ENCODE data around the gene KRTAP19-4. TPM values are rescaled to one million over a fixed set of nuclear protein-coding genes. Genes with fewer than 3 reads are reported as not detected.

The KRTAP19-4 gene
- total RNA-seq, 1 donor: not detected

Small RNAs within 50 kb of the gene (small RNA-seq; reads per million reads assigned to genes)
- gene AP000567.1: not detected
- not detected for gene KRTAP19-10P
- not detected for gene KRTAP19-11P
- not detected for gene KRTAP19-9P

Other genes with a start within 250 kb of the KRTAP19-4 start
- gene KRTAP24-1, start 214.2 kb downstream of the KRTAP19-4 start, total RNA-seq: not detected
- not detected for gene KRTAP25-1, start 207.7 kb downstream of the KRTAP19-4 start, total RNA-seq
- gene KRTAP26-1, start 176.8 kb downstream of the KRTAP19-4 start, total RNA-seq: not detected
- not detected for gene KRTAP27-1, start 159.5 kb downstream of the KRTAP19-4 start, total RNA-seq
- not detected for gene KRTAP23-1, start 148.6 kb downstream of the KRTAP19-4 start, total RNA-seq
- gene KRTAP13-2, start 124.9 kb downstream of the KRTAP19-4 start, total RNA-seq: not detected
- 0.27 TPM for gene KRTAP13-1, start 101.1 kb downstream of the KRTAP19-4 start, total RNA-seq
- gene KRTAP13-3, start 71.2 kb downstream of the KRTAP19-4 start, total RNA-seq: not detected
- not detected for gene KRTAP13-4, start 66.9 kb downstream of the KRTAP19-4 start, total RNA-seq
- not detected for gene KRTAP15-1, start 56.9 kb downstream of the KRTAP19-4 start, total RNA-seq
- not detected for gene KRTAP19-1, start 16.8 kb downstream of the KRTAP19-4 start, total RNA-seq
- not detected for gene KRTAP19-2, start 9.7 kb downstream of the KRTAP19-4 start, total RNA-seq
- not detected for gene KRTAP19-3, start 5.2 kb downstream of the KRTAP19-4 start, total RNA-seq
- gene KRTAP19-5, start 5.0 kb upstream of the KRTAP19-4 start, total RNA-seq: not detected
- gene KRTAP19-6, start 44.7 kb upstream of the KRTAP19-4 start, total RNA-seq: not detected
- gene KRTAP19-7, start 64.1 kb upstream of the KRTAP19-4 start, total RNA-seq: not detected
- gene KRTAP22-2, start 93.2 kb upstream of the KRTAP19-4 start, total RNA-seq: not detected
- not detected for gene KRTAP6-3, start 95.3 kb upstream of the KRTAP19-4 start, total RNA-seq
- not detected for gene KRTAP6-2, start 101.7 kb upstream of the KRTAP19-4 start, total RNA-seq
- gene KRTAP22-1, start 103.9 kb upstream of the KRTAP19-4 start, total RNA-seq: not detected
- gene KRTAP6-1, start 116.8 kb upstream of the KRTAP19-4 start, total RNA-seq: not detected
- not detected for gene KRTAP20-1, start 119.3 kb upstream of the KRTAP19-4 start, total RNA-seq
- not detected for gene KRTAP20-4, start 123.5 kb upstream of the KRTAP19-4 start, total RNA-seq
- gene KRTAP20-2, start 138.0 kb upstream of the KRTAP19-4 start, total RNA-seq: not detected
- not detected for gene KRTAP20-3, start 145.7 kb upstream of the KRTAP19-4 start, total RNA-seq
- gene KRTAP21-3, start 221.6 kb upstream of the KRTAP19-4 start, total RNA-seq: not detected

Measured in hematopoietic multipotent progenitor cell (in vitro differentiated cells).